OCI-LY7 (cell line): ENCODE measurements around the gene BBX. TPM values are rescaled to one million over a fixed set of nuclear protein-coding genes. Genes with fewer than 3 reads are reported as not detected.

ENCODE experiments used
- BruUV-seq: library from RNA; stranded (reverse); fragments of 400-500 nt; replicated peaks from 2 replicates; lab custom pipeline; 2021; lab: Mats Ljungman, UMichigan
- CTCF ChIA-PET: fragments of 300-600 bp; sonication (Branson Sonifier 250); formaldehyde crosslinking; loops from one replicate; lab custom pipeline; 2022; ENCODE audit warnings: antibody characterized with exemption; ENCODE audit not compliant: unreplicated experiment; lab: Charles Lee
- POLR2A ChIA-PET: fragments of 300-600 bp; sonication (Branson Sonifier 250); formaldehyde crosslinking; loops from one replicate; lab custom pipeline; 2022; ENCODE audit warnings: antibody characterized with exemption; lab: Charles Lee
- DNase-seq: peaks from one replicate; pipeline ENCODE4 v3.0.0-alpha.2; 2015; ENCODE audit warnings: low spot score
- H2AFZ ChIP-seq: fragments of 200-600 bp; sonication (generic), shearing (Covaris generic); 2 replicates; pipeline ENCODE4 v1.6.1; 2014; ENCODE audit warnings: mild to moderate bottlenecking, antibody characterized with exemption, low read length, moderate library complexity
- H3K27ac ChIP-seq: fragments of 200-600 bp; sonication (generic); 2 replicates; pipeline ENCODE4 v1.5.1; 2014; ENCODE audit warnings: mixed run types, low read depth, mild to moderate bottlenecking, moderate library complexity, low read length, inconsistent platforms; ENCODE audit not compliant: poor library complexity, severe bottlenecking
- H3K36me3 ChIP-seq: fragments of 200-600 bp; sonication (generic); 2 replicates; pipeline ENCODE4 v1.6.1; 2014; ENCODE audit warnings: mild to moderate bottlenecking, antibody characterized with exemption, low read length, moderate library complexity, mixed read lengths; ENCODE audit not compliant: insufficient read depth
- H3K4me1 ChIP-seq: fragments of 200-600 bp; sonication (generic); 2 replicates; pipeline ENCODE4 v1.5.1; 2014; ENCODE audit warnings: mild to moderate bottlenecking, low read length; ENCODE audit not compliant: insufficient read depth, poor library complexity, severe bottlenecking
- H3K4me2 ChIP-seq: fragments of 200-600 bp; sonication (generic); 2 replicates; pipeline ENCODE4 v1.6.1; 2014; ENCODE audit warnings: mild to moderate bottlenecking, low read length
- H3K4me3 ChIP-seq: fragments of 200-600 bp; sonication (generic); 2 replicates; pipeline ENCODE4 v1.5.1; 2014; ENCODE audit warnings: mild to moderate bottlenecking, low read depth, low read length; ENCODE audit not compliant: poor library complexity, severe bottlenecking
- H3K79me2 ChIP-seq: fragments of 200-600 bp; sonication (generic); 2 replicates; pipeline ENCODE4 v1.6.1; 2016; ENCODE audit warnings: low read depth, mild to moderate bottlenecking, low read length, moderate library complexity, mixed read lengths; ENCODE audit not compliant: insufficient read depth
- H3K9me2 ChIP-seq: fragments of 200-600 bp; sonication (generic); 2 replicates; pipeline ENCODE4 v1.6.1; 2016; ENCODE audit warnings: mild to moderate bottlenecking, low read length, mixed read lengths; ENCODE audit not compliant: insufficient read depth
- H3K9me3 ChIP-seq: fragments of 200-600 bp; sonication (generic); 2 replicates; pipeline ENCODE4 v1.6.1; 2014; ENCODE audit warnings: mild to moderate bottlenecking, mixed run types, low read length, mixed read lengths
- H4K20me1 ChIP-seq: fragments of 200-600 bp; sonication (generic); 2 replicates; pipeline ENCODE4 v1.6.1; 2014; ENCODE audit warnings: mild to moderate bottlenecking, antibody characterized with exemption, low read length, moderate library complexity, mixed read lengths; ENCODE audit not compliant: insufficient read depth
- CTCF ChIP-seq: fragments of 200-600 bp; sonication (generic); conservative IDR thresholded peaks from 2 replicates; pipeline ENCODE4 v1.5.1; 2014; ENCODE audit warnings: mild to moderate bottlenecking, antibody characterized with exemption, low read length, moderate library complexity, mixed read lengths
- EZH2phosphoT487 ChIP-seq: fragments of 200-600 bp; sonication (generic); IDR thresholded peaks from 2 replicates; pipeline ENCODE4 v1.6.1; 2018; ENCODE audit warnings: low read depth, borderline replicate concordance, mild to moderate bottlenecking, mixed run types, antibody characterized with exemption, low read length, moderate library complexity, mixed read lengths
- intact Hi-C: fragments of 100-400 bp; cut with micrococcal nuclease; formaldehyde crosslinking; loops from one replicate; pipeline ENCODE4 v1.10.0; 2022; ENCODE audit not compliant: unreplicated experiment
- total RNA-seq, 2 experiments: library from RNA; depleted of rRNA in 1 of 2; stranded (reverse); fragments of >200 nt in 1 of 2; shearing (Covaris generic) in 1 of 2; gene quantifications; 2 replicates each; pipeline ENCODE4 v1.2.3, GENCODE V29; 2014 to 2022

BBX gene
- total RNA-seq, 2 experiments from 2014 or later, result 27.0 to 49.8 TPM

GRCh38 chr3:107669669-107670068 is 146.9 kb downstream of the BBX start:
- Histone ChIP-seq H3K4me2 (no peak overlapping the region), H3K79me2 (no peaks in the 10 kb centered on the region), H4K20me1 (0 out of 2 replicates have a peak, but pooled peaks cover 4% of the 10 kb centered on the region), H3K4me1 (peaks cover 3% of the 10 kb centered on the region), H3K9me3 (no peaks in the 10 kb centered on the region), H3K4me3 (no peak overlapping the region), H3K27ac (no peak overlapping the region), H3K36me3 (no peaks in the 10 kb centered on the region), H3K9me2 (no peaks in the 10 kb centered on the region), H2AFZ (no peak overlapping the region)
- TF ChIP-seq EZH2phosphoT487 (no peak), CTCF (no peak)
- ChIA-PET CTCF (no interaction called here), POLR2A (interaction anchor here (1.1 to 1.6 kb wide), 3 partner anchors 12 to 920 kb away, joined by 3 to 5 read pairs (median 4); partner anchors contain the start of gene DZIP3)
- DNase-seq, result no peak
- no TSS peak for BruUV-seq
- intact Hi-C loops, result no loop called here

GRCh38 chr3:107670986-107671385 is 148.2 kb downstream of the BBX start:
- Histone ChIP-seq H3K79me2 (no peaks in the 10 kb centered on the region), H3K4me1 (peaks cover 16% of the 10 kb centered on the region)
- intact Hi-C loops, result no loop called here

More at GRCh38 chr3:107670986-107671385, 148.2 kb downstream of the BBX start:
- H3K27ac ChIP-seq, result no peak overlapping the region
- no peaks in the 10 kb centered on the region for H3K36me3 ChIP-seq
- no peaks in the 10 kb centered on the region for H3K9me3 ChIP-seq
- POLR2A ChIA-PET, result interaction anchor here (0.6 to 2.1 kb wide), 10 partner anchors 10 to 965 kb away, joined by 3 to 9 read pairs (median 4); partner anchors contain the start of gene DZIP3
- no peak overlapping the region for H2AFZ ChIP-seq
- no peak overlapping the region for H3K4me3 ChIP-seq
- CTCF ChIA-PET, result no interaction called here
- TF ChIP-seq CTCF, result no peak
- no peak for TF ChIP-seq EZH2phosphoT487
- no peak for DNase-seq
- H3K4me2 ChIP-seq, result no peak overlapping the region
- 0 out of 2 replicates have a peak, but pooled peaks cover 4% of the 10 kb centered on the region for H4K20me1 ChIP-seq
- BruUV-seq, result no TSS peak
- H3K9me2 ChIP-seq, result no peaks in the 10 kb centered on the region
